Parathyroid adenoma (tissue), 2 donors: ENCODE measurements around the gene PGC.
A peak's percentile ranks its signal among the peaks of the same experiment; 100 is the strongest.

Source experiments
- H2AFZ ChIP-seq: fragments of 300-600 bp; sonication (generic); one replicate; pipeline ENCODE4 v1.7.0; 2017; ENCODE audit warnings: antibody characterized with exemption, mild to moderate bottlenecking
- H3K27ac ChIP-seq: fragments of 300-600 bp; sonication (generic); one replicate; pipeline ENCODE4 v1.7.0; 2017
- H3K27me3 ChIP-seq: fragments of 300-600 bp; sonication (generic); one replicate; pipeline ENCODE4 v1.7.0; 2017; ENCODE audit warnings: low read length; ENCODE audit not compliant: control insufficient read depth, insufficient read depth
- H3K36me3 ChIP-seq: fragments of 300-600 bp; sonication (generic); one replicate; pipeline ENCODE4 v1.7.0; 2017; ENCODE audit warnings: low read length; ENCODE audit not compliant: control insufficient read depth, insufficient read depth
- H3K4me1 ChIP-seq: fragments of 300-600 bp; sonication (generic); one replicate; pipeline ENCODE4 v1.7.0; 2017; ENCODE audit warnings: control low read depth
- H3K4me2 ChIP-seq: fragments of 300-600 bp; sonication (generic); one replicate; pipeline ENCODE4 v1.7.0; 2017; ENCODE audit warnings: low read length
- H3K4me3 ChIP-seq: fragments of 300-600 bp; sonication (generic); one replicate; pipeline ENCODE4 v1.7.0; 2017; ENCODE audit warnings: low read depth, low read length
- H3K79me2 ChIP-seq: fragments of 300-600 bp; sonication (generic); one replicate; pipeline ENCODE4 v1.7.0; 2017; ENCODE audit warnings: control low read depth
- H3K9ac ChIP-seq: fragments of 300-600 bp; sonication (generic); one replicate; pipeline ENCODE4 v1.7.0; 2017; ENCODE audit warnings: mild to moderate bottlenecking
- H3K9me3 ChIP-seq: fragments of 300-600 bp; sonication (generic); one replicate; pipeline ENCODE4 v1.7.0; 2017; ENCODE audit warnings: low read length; ENCODE audit not compliant: control insufficient read depth
- CTCF ChIP-seq: fragments of 300-600 bp; sonication (generic); IDR thresholded peaks from one replicate; pipeline ENCODE4 v1.7.0; 2017; ENCODE audit warnings: antibody characterized with exemption, mild to moderate bottlenecking
- donor health status: primary hyperparathyroidism.

The PGC gene

GRCh38 chr6:41734666-41735426 lies 12.4 kb downstream of the PGC start:
- Histone ChIP-seq H2AFZ (peak overlapping the region; percentile 92), H3K27me3 (no peaks in the 10 kb centered on the region), H3K9ac (peak overlapping the region; percentile 15), H3K79me2 (peaks cover 24% of the 10 kb centered on the region), H3K9me3 (no peaks in the 10 kb centered on the region), H3K4me3 (peak overlapping the region; percentile 71), H3K4me1 (peaks cover 17% of the 10 kb centered on the region), H3K27ac (peak overlapping the region; percentile 90), H3K36me3 (no peaks in the 10 kb centered on the region), H3K4me2 (peak overlapping the region; percentile 65)
- TF ChIP-seq CTCF: no peak

- no peaks in the 10 kb centered on the region for H3K27me3 ChIP-seq
- peak overlapping the region; percentile 92 for H2AFZ ChIP-seq
- H3K4me2 ChIP-seq: peak overlapping the region; percentile 65
- H3K9me3 ChIP-seq: no peaks in the 10 kb centered on the region
- H3K9ac ChIP-seq: peak overlapping the region; percentile 15
- peak; percentile 5 for TF ChIP-seq CTCF
- H3K4me3 ChIP-seq: peak overlapping the region; percentile 71
- H3K79me2 ChIP-seq: peaks cover 32% of the 10 kb centered on the region
- peaks cover 24% of the 10 kb centered on the region for H3K4me1 ChIP-seq
- H3K27ac ChIP-seq: peak overlapping the region; percentile 90
- no peaks in the 10 kb centered on the region for H3K36me3 ChIP-seq
Measured at GRCh38 chr6:41733707-41734665, 13.2 kb downstream of the PGC start.

- no peaks in the 10 kb centered on the region for H3K27me3 ChIP-seq
- H3K4me3 ChIP-seq: peak overlapping the region; percentile 71
- no peak for TF ChIP-seq CTCF
- H3K36me3 ChIP-seq: no peaks in the 10 kb centered on the region
- H3K9ac ChIP-seq: no peak overlapping the region
- H3K9me3 ChIP-seq: no peaks in the 10 kb centered on the region
- H2AFZ ChIP-seq: peak overlapping the region; percentile 92
- H3K27ac ChIP-seq: peak overlapping the region; percentile 90
- peaks cover 38% of the 10 kb centered on the region for H3K79me2 ChIP-seq
- peak overlapping the region; percentile 65 for H3K4me2 ChIP-seq
- H3K4me1 ChIP-seq: peaks cover 24% of the 10 kb centered on the region
Measured at GRCh38 chr6:41733360-41733706, 13.9 kb downstream of the PGC start.

- peak overlapping the region; percentile 71 for H3K4me3 ChIP-seq
- H3K27ac ChIP-seq: peak overlapping the region; percentile 90
- no peaks in the 10 kb centered on the region for H3K9me3 ChIP-seq
- peaks cover 24% of the 10 kb centered on the region for H3K4me1 ChIP-seq
- TF ChIP-seq CTCF: no peak
- peaks cover 44% of the 10 kb centered on the region for H3K79me2 ChIP-seq
- no peak overlapping the region for H3K9ac ChIP-seq
- H2AFZ ChIP-seq: no peak overlapping the region
- peak overlapping the region; percentile 65 for H3K4me2 ChIP-seq
- H3K36me3 ChIP-seq: no peaks in the 10 kb centered on the region
- H3K27me3 ChIP-seq: no peaks in the 10 kb centered on the region
Measured at GRCh38 chr6:41732591-41733359, 14.4 kb downstream of the PGC start.
